Measurements from ENCODE around the gene OR56A5. TPM values are rescaled to one million over a fixed set of nuclear protein-coding genes. Genes with fewer than 3 reads are reported as not detected.
"Not testable (repeated sequence)": the region's sequence is repeated elsewhere in the genome, so short reads cannot be mapped to it uniquely, and the experiment has no call there.

Gene OR56A5, protein sequence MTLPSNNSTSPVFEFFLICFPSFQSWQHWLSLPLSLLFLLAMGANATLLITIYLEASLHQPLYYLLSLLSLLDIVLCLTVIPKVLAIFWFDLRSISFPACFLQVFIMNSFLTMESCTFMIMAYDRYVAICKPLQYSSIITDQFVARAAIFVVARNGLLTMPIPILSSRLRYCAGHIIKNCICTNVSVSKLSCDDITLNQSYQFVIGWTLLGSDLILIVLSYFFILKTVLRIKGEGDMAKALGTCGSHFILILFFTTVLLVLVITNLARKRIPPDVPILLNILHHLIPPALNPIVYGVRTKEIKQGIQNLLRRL
- total RNA-seq: not detected in 2 replicates
- not detected for polyA plus RNA-seq (2012)

DNA sequence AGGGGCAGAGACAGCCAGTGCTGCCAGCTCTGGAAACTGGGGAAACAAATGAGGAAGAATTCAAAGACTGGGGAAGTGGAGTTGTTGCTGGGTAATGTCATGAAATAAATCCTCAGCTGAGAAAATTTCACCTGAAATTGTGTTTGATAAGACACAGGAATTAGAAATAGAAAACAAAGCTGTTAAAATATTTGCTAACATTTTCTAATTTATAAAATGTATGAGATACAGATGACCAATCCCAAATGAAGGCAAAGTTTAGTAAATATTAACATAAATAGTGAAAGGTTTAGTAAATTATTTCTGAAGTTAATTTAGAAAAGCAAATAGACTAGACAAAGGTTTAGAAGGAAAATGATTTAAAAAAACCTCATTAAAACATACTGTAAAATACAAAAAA lies at the start of gene OR56A5:
Gene OR56A5, minus strand, starts transcription at position 101 of the 400 bp plus-strand sequence. Its CDS starts 0 bp downstream, at position 101.
- no peak for DNase-seq (ENCODE audit: low read depth)

DNA sequence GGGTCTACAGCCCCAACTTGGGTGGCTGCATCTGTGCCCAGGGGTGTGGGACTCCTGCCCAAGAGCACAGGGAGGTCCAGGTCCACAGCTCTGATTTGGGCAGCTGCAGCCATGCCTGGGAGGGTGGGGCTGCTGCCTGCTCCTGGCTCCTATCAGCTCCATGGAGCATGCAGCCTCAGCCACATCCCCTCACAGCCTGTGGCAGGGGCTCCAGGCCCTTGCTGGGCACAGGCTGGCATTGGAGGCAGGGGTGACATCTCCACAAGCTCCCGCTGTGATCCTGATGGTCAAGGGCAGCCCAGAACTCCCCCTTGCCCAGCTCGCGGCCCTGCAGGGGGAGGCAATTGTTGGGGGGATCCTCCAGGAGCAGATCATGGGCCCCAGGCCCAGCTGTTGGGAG lies 44.7 kb upstream of the OR56A5 start:
- no peak for DNase-seq (ENCODE audit: low read depth)

DNA sequence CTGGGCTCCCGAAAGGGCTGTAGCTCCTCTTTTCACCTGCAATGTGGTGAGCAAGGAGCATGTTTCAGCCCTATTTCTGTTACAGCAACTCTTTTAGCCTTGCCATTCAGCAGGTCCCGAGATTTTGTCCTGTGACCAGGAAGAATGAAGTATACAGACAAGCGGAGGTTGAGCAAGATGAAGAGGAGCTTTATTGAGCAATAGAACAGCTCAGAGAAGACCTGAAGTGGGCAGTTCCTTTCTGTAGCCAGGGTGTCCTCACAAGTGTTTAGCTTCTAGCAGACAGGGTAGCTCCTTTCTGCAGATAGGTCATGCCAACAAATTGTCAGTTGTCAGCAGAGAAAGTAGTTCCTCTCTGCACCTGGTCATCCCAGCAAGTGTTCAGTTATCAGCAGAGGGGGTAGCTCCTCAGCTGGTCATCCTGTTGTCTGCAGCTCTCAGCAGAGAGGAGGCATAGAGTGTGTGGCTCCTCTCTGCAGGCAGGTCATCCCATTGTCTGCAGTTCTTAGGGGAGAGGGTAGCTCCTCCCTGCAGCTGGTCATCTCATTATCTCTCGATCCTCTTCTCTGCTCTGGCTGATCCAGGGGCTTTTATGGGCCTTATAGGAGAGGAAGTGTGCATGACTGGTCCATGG lies 43.9 kb upstream of the OR56A5 start:
- no peak for DNase-seq (ENCODE audit: low read depth)

DNA sequence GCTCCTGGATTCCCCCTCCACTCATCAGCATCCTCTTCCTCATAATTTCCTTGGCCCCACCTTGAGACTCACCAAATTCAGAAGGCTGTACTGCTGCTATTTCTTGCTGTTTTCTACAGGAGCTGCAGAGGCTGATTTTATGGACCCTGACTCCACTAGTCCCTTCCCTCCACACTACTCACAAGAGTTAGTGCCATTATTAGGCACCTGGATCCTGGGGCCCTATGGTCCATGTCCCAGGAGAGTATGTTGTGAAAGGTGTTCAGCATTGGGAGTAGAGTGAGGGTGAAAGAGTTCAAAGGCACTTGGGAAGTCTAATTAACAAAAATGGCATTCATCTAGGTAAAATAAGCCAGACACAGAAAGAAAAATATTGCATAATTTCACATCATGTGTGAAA lies 38.6 kb upstream of the OR56A5 start, which contains the start of gene OR56A4:
Gene OR56A4, minus strand, starts transcription at position 101 of the 400 bp plus-strand sequence. CDS start 3,954 bp downstream, outside the sequence.
- DNase-seq (ENCODE audit: low read depth): no peak

DNA sequence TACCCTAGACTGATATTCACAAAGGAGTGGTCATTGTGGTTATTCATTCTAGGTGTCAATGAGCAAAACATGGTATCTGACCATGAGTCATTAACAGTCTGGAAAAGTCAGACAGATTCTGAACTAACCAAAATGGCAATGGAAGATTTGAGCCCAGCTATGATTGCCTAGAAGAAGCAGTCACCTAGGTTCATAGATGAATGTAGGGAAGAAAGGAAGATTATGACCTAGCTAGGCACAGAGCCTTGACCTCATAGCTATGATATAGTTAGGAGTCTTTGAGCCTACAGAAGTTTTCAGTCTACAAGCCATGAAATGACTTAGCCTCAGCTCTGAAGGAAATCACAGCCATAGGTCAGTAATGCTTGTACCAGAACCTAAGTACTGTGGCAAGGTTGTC lies 38.1 kb upstream of the OR56A5 start:
- no peak for DNase-seq (ENCODE audit: low read depth)

DNA sequence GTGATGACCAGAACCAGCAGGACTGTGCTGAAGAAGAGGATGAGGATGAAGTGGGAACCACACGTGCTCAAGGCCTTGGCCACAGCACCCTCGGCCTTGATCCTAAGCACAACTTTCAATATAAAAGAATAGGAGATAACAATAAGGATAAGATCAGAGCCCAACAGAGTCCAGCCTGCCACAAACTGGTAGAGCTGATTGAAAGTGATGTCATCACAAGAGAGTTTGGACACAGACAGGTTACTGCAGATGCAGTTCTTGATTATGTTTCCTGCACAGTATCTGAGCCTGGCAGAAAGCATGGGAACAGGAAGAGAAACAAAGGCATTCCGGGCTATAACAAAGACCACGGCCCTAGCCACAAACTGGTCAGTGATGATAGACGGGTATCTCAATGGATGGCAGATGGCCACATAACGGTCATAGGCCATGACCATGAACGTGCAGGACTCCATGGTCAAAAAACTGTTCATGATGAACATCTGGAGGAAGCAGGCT lies 34.0 kb upstream of the OR56A5 start:
- no peak for DNase-seq (ENCODE audit: low read depth)

DNA sequence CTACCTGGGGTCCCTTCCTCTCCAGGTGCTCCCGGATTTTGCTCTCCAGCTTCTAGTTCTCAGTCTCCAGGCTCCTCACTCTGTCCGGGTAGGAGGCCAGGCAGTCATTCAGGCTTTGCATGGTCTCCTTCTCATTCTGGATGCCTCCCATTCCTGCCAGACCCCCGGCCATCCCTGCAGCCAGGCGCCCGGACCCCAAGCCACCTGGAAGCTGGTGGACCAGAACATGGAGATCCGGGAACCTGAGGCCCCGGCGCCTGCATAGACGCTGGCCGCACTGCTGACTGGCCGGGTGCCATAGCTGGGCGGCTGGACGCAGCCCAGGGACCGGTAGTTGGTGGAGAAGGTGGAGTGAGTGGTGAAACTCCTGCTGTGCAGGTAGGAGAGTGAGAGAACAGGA lies 26.5 kb upstream of the OR56A5 start:
- no peak for DNase-seq (ENCODE audit: low read depth)

DNA sequence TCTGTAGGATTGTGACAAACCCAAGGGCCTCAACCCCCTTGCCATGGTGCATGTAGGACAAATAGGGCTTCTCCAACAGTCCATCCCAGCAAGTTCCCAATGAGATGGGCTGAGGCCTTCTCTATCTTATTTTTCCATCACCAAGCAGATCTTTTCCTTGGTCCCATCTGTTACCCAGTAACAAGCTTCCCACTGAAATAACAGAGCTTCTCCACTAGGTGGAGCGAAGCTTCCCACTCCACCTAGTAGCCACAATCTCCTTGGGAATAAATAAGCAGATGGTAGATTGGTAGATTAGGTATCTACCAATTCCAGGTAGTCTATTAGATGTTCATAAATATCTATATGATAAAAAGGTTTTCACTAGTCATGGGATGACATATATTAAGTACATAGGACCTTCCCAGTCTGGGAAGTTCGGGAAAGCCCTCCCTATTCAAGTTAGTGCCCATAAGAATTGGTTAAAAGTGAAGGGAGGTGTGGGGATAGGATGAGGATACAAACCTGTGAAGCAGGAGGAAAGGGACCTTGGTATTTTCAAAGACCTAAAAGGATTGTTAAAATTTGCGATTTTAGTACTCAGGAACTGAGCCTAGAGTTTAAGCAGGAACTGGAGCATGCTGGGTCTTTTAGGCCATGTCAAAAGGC lies 24.4 kb upstream of the OR56A5 start:
- DNase-seq (ENCODE audit: low read depth): peak; percentile 6

DNA sequence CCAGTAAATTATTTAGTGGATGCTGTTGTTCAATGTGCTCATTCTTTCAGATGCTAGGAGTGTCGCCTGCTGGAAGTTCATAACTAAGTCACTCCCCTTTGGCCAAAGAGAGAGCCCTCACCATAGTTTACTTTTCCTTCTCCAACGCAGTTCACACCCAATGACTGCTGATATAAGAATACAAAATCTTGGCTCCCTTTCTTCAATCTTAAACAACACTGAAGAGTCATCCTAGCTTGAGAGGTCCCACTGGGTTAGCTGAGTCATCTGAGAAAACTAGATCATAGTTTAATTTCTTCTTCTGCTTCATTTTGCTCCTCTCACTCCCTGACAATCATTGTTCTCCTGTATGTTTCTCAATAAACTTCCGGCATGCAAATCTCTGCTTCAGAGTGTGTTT lies 23.9 kb upstream of the OR56A5 start:
- DNase-seq (ENCODE audit: low read depth): no peak

DNA sequence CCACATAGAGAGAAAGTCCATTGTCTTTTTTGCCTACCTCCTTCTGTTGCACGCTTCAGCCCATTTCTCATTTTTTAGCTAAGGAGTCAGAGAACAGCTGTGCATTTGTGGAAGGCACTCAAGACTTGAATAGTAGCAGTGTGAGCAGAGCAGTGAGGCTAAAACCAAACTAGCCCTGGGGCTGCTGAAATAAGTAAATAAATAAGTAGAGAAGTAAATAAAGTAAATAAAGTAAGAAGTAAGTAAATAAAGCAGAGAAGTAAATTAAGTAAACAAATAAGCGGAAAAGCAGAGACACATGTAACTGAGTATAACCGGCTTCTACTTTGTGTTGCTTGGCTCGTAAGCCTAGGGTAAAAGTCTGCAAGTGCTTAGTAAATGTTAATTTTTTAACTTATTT lies 20.9 kb upstream of the OR56A5 start:
- DNase-seq (ENCODE audit: low read depth): no peak

DNA sequence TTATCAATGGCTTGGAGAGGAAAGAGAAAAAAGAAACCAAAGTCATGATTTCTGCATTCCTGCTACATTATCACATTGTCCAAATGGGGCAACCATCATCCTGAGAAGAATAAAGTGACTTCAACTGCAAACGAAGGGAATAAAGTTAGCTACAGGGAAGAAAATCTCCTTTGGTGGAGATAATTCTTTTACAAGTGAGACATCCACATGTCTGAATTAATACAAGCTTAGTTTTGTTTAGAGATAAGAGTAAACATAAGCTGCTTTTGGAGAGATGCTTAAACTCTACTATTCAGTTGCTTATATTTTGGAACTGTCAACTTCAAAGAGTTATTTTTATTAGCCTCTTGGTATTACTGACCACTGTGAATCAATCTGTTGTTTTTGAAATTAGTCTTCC lies 18.6 kb upstream of the OR56A5 start, which contains the start of gene OR52L1:
Gene OR52L1, minus strand, starts transcription at position 101 of the 400 bp plus-strand sequence. Its CDS starts 55 bp downstream, at position 46.
- DNase-seq (ENCODE audit: low read depth): no peak

DNA sequence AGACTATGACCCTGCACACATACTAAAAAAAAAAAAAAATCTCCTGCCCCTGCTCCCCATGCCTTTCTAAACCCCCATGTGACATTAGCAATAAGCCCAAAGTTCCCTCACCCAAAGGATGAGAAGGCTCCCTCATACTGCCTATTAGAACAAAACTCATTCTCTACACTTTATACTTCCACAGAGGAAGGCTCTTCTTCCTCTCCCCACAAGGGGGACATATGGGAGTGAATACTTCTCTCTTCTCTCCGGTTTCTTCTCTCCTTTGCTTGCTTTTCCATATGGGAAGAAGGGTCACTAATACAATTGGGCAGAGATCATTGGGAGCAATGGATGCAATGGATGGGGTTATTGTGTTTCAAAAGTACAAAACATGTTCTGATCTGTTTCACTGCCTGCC lies 15.1 kb upstream of the OR56A5 start:
- DNase-seq (ENCODE audit: low read depth): no peak

DNA sequence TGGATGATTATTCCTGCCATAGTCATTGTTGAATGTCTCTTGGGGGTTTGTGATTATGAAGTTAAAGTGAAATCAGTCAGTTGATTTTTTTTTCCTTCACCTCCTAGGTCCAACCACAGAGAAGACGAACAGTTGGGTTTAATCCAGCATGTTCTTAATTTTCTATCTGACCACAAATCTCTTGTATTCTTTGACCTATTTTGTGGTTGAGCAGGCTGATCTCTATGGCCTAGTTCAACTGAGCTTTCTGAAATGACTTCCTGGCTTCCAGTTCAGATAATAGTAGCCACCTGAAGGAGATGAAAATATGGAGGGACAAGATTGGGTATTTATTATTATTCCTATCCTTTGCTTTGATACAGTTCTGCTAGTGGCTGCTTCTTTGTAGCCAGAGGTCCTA lies 5.2 kb upstream of the OR56A5 start:
- no peak for DNase-seq (ENCODE audit: low read depth)

DNA sequence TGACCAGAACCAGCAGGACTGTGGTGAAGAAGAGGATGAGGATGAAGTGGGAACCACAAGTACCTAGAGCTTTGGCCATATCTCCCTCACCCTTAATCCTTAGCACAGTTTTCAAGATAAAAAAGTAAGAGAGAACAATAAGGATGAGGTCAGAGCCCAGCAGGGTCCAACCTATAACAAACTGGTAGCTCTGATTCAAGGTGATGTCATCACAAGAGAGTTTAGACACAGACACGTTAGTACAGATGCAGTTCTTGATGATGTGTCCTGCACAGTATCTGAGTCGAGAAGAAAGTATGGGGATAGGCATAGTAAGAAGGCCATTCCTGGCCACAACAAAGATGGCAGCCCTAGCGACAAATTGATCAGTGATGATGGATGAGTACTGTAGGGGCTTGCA lies 586 bp downstream of the OR56A5 start:
- no peak for DNase-seq (ENCODE audit: low read depth)

DNA sequence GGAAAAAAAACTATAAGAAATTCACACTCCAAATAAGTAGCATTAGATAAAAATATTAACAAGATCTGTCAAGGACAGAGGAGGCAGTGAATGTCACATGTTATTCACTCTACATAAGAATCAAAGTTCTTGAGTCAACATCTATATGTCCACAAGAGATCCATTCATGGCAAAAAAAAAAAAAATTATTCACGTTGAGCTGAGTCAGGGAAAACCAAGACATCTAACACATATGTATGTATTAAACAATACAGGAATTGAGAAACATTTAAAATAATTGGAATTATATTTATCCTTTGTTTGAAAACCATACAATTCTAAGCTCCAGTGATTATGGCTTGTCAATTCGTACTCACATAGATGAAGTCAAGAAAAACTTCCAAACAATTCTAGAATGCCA lies 1.3 kb downstream of the OR56A5 start:
- DNase-seq (ENCODE audit: low read depth): no peak

DNA sequence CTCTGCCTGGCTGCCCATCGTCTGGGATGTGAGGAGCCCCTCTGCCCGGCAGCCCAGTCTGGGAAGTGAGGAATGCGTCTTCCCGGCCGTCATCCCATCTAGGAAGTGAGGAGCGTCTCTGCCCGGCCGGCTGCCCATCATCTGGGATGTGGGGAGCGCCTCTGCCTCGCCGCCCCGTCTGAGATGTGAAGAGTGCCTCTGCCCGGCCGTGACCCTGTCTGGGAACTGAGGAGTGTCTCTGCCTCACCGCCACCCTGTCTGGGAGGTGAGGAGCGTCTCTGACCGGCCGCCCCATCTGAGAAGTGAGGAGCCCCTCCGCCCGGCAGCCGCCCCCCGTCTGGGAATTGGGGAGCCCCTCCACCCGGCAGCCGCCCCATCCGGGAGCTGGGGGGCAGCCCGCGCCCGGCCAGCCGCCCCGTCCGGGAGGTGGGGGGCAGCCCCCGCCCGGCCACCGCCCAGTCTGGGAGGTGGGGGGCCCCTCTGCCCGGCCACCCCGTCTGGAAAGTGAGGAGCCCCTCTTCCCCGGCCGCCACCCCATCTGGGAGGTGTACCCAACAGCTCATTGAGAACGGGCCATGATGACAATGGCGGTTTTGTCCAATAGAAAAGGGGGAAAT lies 7.5 kb downstream of the OR56A5 start:
- DNase-seq (ENCODE audit: low read depth): not testable (repeated sequence)

DNA sequence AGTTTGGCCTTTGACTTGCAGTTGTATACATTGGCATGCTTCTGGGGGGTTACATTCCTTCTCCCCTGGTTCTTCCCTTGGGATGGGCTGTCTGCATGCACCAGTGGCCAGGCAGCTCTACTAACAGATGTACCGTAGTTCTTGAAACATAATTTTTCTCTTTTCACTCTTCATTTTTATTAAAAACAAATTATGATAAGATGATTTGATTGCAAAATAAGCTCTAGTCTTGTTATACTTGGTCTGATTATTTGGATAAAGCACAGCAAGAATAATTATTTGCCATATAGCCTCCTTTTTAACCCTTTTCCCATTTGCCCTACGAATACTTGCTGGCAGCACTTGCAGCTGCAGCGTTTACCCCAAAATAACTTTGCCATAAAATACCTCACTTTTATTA lies 12.7 kb downstream of the OR56A5 start:
- DNase-seq (ENCODE audit: low read depth): no peak

DNA sequence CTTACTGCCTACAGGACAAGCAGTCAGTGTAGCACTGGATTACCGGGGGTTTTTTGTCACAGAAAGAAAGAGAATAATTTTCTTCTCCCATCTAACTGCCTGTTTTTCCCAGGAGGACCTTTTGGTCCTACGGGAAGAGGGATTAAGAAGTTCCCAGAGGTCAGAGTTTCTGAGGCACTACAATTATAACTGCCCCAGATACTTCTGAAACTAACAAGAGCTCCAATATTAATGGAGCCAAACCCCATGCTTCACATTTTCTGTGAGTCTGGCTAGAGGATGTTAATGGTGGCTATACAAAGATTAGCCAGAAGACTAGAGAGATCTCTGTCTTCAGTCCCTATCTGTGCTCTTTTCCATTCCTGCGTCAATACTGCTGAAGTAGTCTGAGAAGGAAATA lies 26.3 kb downstream of the OR56A5 start, which contains the start of gene OR56A3:
Gene OR56A3, plus strand, starts transcription at position 301 of the 400 bp plus-strand sequence. CDS start 5,096 bp downstream, outside the sequence.
- no peak for DNase-seq (ENCODE audit: low read depth)

DNA sequence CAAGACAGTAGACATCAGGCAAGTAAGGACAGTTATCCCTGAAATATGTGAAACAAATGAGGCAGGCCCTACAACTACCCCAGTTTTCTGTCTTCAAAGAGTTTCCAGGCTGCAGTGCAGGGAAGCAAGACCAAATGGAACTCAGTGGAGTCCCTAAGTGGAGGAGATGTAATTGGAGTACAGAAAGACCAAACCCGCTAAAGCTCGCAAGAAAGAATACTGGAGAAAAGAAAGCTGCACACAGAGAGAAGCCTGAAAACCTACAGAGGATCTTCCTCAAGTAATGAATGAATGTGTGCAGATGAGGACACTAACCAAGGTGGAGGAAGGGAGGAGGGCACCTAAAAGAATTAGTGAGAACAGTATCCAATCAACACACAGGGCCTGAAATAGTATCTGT lies 27.5 kb downstream of the OR56A5 start:
- no peak for DNase-seq (ENCODE audit: low read depth)

DNA sequence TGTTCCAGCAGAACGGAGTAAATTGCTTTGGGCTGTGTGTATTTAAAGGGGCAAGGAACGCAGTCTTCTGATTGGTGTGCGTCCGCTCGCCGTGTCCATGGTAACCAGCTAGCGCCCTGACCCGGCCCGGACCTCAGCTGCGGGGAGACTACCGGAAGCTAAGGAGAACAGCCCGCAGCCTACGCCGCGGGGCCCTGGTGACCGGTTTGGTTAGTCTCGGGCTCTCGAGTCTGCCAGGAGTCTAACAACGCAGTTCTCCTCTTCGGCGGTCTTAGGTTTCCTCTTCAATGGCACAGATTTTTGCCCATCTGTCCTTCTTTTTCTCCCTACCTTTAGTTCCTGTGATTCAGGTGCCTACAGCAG lies 29.7 kb downstream of the OR56A5 start:
- no peak for DNase-seq (ENCODE audit: low read depth)

DNA sequence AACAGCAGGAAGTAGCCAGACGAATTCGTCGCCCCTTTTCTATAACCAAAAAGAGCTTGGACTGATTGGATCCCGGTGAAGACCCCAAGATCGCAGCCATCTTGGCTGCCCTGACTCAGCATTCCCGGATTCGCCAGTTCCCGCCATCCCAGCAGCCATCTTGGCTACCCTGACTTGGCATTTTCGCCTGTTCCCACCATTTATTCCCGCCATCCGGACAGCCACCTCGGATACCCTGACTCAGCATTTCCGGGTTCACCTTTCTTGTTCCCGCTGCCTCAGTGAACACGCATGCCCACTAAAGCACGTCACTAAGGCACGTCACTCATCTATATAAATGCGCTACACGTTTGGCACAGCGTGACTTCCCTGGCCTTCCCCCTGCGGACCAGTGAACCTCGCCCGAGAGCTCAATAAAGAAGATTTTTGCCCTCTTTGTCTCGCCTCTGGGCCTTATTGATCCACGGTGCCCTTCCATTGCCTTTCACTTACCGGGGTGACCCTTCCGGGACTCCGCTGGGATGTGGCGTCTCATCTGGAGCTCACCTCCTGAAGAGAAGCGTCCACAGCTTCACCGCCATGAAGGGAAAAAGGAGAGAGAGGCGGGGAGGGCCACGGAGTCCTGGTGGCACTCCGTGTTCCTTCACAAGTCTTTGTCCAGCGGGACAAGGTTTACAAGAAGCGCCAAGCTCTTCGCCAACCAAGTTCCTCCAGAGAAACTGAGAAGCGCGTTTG lies 30.3 kb downstream of the OR56A5 start:
- no peak for DNase-seq (ENCODE audit: low read depth)

All from myocyte (in vitro differentiated cells).